Skeletal muscle satellite cell (primary cell): ENCODE data around the gene MFN2.

Source experiments
- H3K27me3 ChIP-seq: 2 replicates; pipeline ENCODE4 v1.7.0; 2013; ENCODE audit warnings: low read length; ENCODE audit not compliant: control insufficient read depth, insufficient read depth
- H3K36me3 ChIP-seq: 2 replicates; pipeline ENCODE4 v1.7.0; 2013; ENCODE audit warnings: mild to moderate bottlenecking, control low read depth, low read length; ENCODE audit not compliant: insufficient read depth
- H3K4me1 ChIP-seq: 2 replicates; pipeline ENCODE4 v1.7.0; 2013; ENCODE audit warnings: low read length; ENCODE audit not compliant: control insufficient read depth, insufficient read depth
- H3K4me2 ChIP-seq: 2 replicates; pipeline ENCODE4 v1.7.0; 2013; ENCODE audit warnings: mild to moderate bottlenecking, low read length
- H3K4me3 ChIP-seq: 2 replicates; pipeline ENCODE4 v1.7.0; 2013; ENCODE audit warnings: low read length
- H3K9ac ChIP-seq: 2 replicates; pipeline ENCODE4 v1.7.0; 2013; ENCODE audit warnings: mild to moderate bottlenecking, low read depth, low read length, moderate library complexity
- H3K9me3 ChIP-seq: replicated peaks from 2 replicates; pipeline ENCODE4 v1.7.0; 2013; ENCODE audit warnings: mild to moderate bottlenecking, control low read depth, low read length

MFN2 gene

GRCh38 chr1:12047120-12047876, 67.1 kb downstream of the MFN2 start:
- peaks cover 24% of the 10 kb centered on the region for H3K4me1 ChIP-seq
- H3K36me3 ChIP-seq = no peaks in the 10 kb centered on the region
- H3K9me3 ChIP-seq = no peaks in the 10 kb centered on the region
- no peak overlapping the region for H3K9ac ChIP-seq
- peak overlapping the region; percentile 42 for H3K4me2 ChIP-seq
- H3K4me3 ChIP-seq = no peak overlapping the region
- peaks cover 14% of the 10 kb centered on the region for H3K27me3 ChIP-seq

GRCh38 chr1:12048372-12048771, 68.1 kb downstream of the MFN2 start:
- peaks cover 25% of the 10 kb centered on the region for H3K4me1 ChIP-seq

GRCh38 chr1:12049616-12050015, 69.4 kb downstream of the MFN2 start:
- Histone ChIP-seq H3K4me3 (no peak overlapping the region), H3K9me3 (no peaks in the 10 kb centered on the region), H3K36me3 (no peaks in the 10 kb centered on the region), H3K4me2 (no peak overlapping the region), H3K27me3 (peaks cover 14% of the 10 kb centered on the region), H3K4me1 (peaks cover 18% of the 10 kb centered on the region), H3K9ac (no peak overlapping the region)

More at GRCh38 chr1:12048372-12048771, 68.1 kb downstream of the MFN2 start:
- no peak overlapping the region for H3K4me2 ChIP-seq
- no peak overlapping the region for H3K9ac ChIP-seq
- H3K27me3 ChIP-seq = peaks cover 14% of the 10 kb centered on the region
- no peaks in the 10 kb centered on the region for H3K9me3 ChIP-seq
- H3K4me3 ChIP-seq = no peak overlapping the region
- no peaks in the 10 kb centered on the region for H3K36me3 ChIP-seq

DNA sequence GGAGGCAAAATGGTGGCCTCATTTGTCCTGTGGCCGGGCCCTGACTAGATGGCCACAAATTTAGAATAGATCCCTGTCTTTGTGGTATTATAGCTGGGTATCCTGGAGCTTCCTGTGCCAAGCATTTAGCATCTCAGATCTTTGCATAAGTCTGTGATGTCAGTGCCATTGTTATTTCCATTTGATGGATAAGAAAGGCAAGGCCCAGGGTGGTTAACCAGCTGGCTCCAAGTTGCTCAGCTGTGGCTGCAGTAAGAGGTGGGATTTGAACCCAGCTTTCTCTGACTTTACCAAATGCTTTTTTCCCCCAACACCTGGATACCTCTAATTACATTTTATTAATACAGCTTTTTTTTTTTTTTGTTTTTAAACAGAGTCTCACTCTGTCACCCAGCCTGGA, 71.1 kb downstream of the MFN2 start:
- Histone ChIP-seq H3K36me3 (no peaks in the 10 kb centered on the region), H3K4me2 (no peak overlapping the region), H3K4me3 (no peak overlapping the region), H3K27me3 (peaks cover 8% of the 10 kb centered on the region), H3K4me1 (peaks cover 15% of the 10 kb centered on the region), H3K9ac (no peak overlapping the region), H3K9me3 (no peaks in the 10 kb centered on the region)

- no peak overlapping the region for H3K4me3 ChIP-seq
- no peaks in the 10 kb centered on the region for H3K36me3 ChIP-seq
- peaks cover 8% of the 10 kb centered on the region for H3K27me3 ChIP-seq
- peak overlapping the region; percentile 59 for H3K4me2 ChIP-seq
- H3K9ac ChIP-seq = no peak overlapping the region
- no peaks in the 10 kb centered on the region for H3K9me3 ChIP-seq
- peaks cover 14% of the 10 kb centered on the region for H3K4me1 ChIP-seq
These were observed 71.8 kb downstream of the MFN2 start for GRCh38 chr1:12052008-12052573.

GRCh38 chr1:12052997-12053686, 72.9 kb downstream of the MFN2 start:
- peaks cover 4% of the 10 kb centered on the region for H3K27me3 ChIP-seq
- no peaks in the 10 kb centered on the region for H3K36me3 ChIP-seq
- H3K4me1 ChIP-seq = peaks cover 8% of the 10 kb centered on the region
- H3K4me2 ChIP-seq = no peak overlapping the region
- no peak overlapping the region for H3K9ac ChIP-seq
- no peak overlapping the region for H3K4me3 ChIP-seq
- H3K9me3 ChIP-seq = no peaks in the 10 kb centered on the region

DNA sequence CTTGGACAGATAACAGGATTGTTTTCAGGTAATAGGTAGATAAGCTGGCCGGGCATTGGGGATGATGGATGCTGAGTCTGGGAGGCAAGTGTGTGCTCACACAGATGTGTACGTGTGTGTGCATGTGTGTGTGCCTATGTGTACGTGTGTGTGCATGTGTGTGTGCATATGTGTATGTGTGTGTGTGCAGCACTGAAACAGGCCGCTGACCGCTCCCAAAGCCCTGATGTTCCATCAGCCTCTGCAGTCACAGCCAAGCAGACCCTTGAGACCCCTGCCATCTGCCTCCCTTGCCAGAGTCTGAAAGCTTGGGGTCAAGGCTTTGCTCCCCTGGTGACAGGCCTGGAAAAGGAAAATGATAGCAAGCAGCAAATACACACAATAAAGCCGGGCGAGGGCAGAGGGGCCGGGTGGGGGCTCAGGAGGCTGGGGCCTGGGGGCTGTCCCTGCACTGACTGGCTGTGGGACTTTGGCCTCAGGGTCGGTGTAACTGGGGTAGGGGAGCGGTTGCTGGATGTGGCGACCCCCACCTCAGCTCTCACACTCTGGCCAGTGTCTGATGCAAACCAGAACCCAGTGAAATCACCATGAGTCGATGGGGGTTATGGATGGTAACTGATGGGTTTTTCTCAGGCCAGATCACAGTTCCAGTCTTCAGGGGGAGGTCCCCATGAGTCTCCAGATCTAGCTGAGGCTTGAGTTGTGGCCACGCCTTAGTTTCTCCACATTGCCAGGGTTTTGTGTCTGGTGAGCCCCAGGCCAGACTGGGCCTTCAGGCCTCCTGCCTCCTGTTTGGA, 73.7 kb downstream of the MFN2 start:
- no peaks in the 10 kb centered on the region for H3K9me3 ChIP-seq
- H3K4me1 ChIP-seq = peaks cover 8% of the 10 kb centered on the region
- no peak overlapping the region for H3K4me3 ChIP-seq
- peaks cover 4% of the 10 kb centered on the region for H3K27me3 ChIP-seq
- no peaks in the 10 kb centered on the region for H3K36me3 ChIP-seq
- H3K4me2 ChIP-seq = no peak overlapping the region
- no peak overlapping the region for H3K9ac ChIP-seq

DNA sequence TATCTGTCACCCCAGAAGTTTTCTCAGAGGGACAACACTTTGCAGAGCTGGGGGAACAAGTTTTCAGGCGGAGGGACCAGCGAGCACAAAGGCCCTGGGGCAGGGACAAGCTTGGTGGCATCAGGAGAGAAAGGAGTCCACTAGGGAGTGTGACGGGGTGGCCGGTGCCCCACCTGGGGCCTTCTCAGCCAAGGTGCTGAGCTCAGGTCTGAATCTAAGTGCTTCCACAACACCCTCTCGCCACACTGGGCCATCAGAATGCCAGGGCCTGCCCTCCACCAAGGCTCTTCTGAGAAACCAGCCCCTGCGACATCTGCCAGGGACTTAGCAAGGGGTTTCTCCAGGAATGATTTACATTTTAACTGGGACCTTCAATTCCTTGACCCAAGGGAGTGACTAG, 75.0 kb downstream of the MFN2 start:
- no peak overlapping the region for H3K4me2 ChIP-seq
- no peaks in the 10 kb centered on the region for H3K36me3 ChIP-seq
- H3K9ac ChIP-seq = no peak overlapping the region
- no peak overlapping the region for H3K4me3 ChIP-seq
- peaks cover 8% of the 10 kb centered on the region for H3K4me1 ChIP-seq
- H3K9me3 ChIP-seq = no peaks in the 10 kb centered on the region
- H3K27me3 ChIP-seq = peaks cover 15% of the 10 kb centered on the region

GRCh38 chr1:12056331-12056841, 76.1 kb downstream of the MFN2 start:
- no peak overlapping the region for H3K4me2 ChIP-seq
- no peaks in the 10 kb centered on the region for H3K9me3 ChIP-seq
- no peak overlapping the region for H3K9ac ChIP-seq
- H3K36me3 ChIP-seq = no peaks in the 10 kb centered on the region
- H3K27me3 ChIP-seq = peaks cover 20% of the 10 kb centered on the region
- no peak overlapping the region for H3K4me3 ChIP-seq
- H3K4me1 ChIP-seq = peaks cover 8% of the 10 kb centered on the region

DNA sequence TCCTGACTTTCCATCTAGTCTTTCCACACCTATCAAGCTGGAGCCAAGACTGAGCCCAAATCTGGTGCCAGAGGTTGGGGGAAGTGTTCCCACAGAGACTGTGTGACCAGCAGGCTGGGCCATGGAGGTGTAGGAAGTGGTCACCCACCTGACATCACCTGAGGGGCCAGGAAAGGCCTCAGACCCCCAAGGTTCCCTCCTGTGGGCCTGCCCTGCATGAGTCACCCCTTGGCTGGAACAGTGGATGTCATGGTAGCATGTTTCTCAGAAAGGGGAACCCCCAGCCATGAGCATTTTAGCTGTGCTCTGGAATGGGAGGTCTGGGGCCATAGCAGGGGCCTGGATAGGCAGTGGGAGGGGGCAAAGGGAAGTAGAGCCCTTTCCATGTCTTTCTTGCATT, 77.1 kb downstream of the MFN2 start:
- Histone ChIP-seq H3K4me3 (no peak overlapping the region), H3K4me1 (peaks cover under 1% of the 10 kb centered on the region), H3K9me3 (no peaks in the 10 kb centered on the region), H3K4me2 (no peak overlapping the region), H3K27me3 (peaks cover 26% of the 10 kb centered on the region), H3K36me3 (no peaks in the 10 kb centered on the region), H3K9ac (no peak overlapping the region)
